HL-60 (cell line): ENCODE measurements around the gene RBX1.
"Not testable (repeated sequence)": the region's sequence is repeated elsewhere in the genome, so short reads cannot be mapped to it uniquely, and the experiment has no call there.

ENCODE experiments used
- DNase-seq, 2 experiments: peaks; one replicate each; pipeline ENCODE4 v3.0.0-alpha.2; 2010 to 2020; ENCODE audit warnings: low read depth in 1 of 2, low spot score in 1 of 2
- H3K27ac ChIP-seq: fragments of 250-450 bp; sonication (Bioruptor Pico); replicated peaks from 2 replicates; pipeline ENCODE4 v1.5.1; 2020; ENCODE audit warnings: mild to moderate bottlenecking, moderate library complexity
- H3K27me3 ChIP-seq: fragments of 250-450 bp; sonication (Bioruptor Pico); 2 replicates; pipeline ENCODE4 v1.5.1; 2021; ENCODE audit warnings: mild to moderate bottlenecking, moderate library complexity; ENCODE audit not compliant: insufficient read depth, poor library complexity, severe bottlenecking
- H3K4me3 ChIP-seq: replicated peaks from 2 replicates; pipeline ENCODE4 v1.5.1; 2011; ENCODE audit warnings: mild to moderate bottlenecking, control low read depth, low read length; ENCODE audit not compliant: insufficient read depth
- CTCF ChIP-seq: IDR thresholded peaks from one replicate; pipeline ENCODE4 v1.5.1; 2011; ENCODE audit warnings: low read length, control low read depth, inconsistent platforms; ENCODE audit not compliant: insufficient read depth
- GABPA ChIP-seq: IDR thresholded peaks from 2 replicates; pipeline ENCODE4 v1.6.1; 2012; ENCODE audit warnings: low read depth
- POLR2AphosphoS5 ChIP-seq: IDR thresholded peaks from 2 replicates; pipeline ENCODE4 v1.6.1; 2012; ENCODE audit warnings: low read depth
- REST ChIP-seq: IDR thresholded peaks from 2 replicates; pipeline ENCODE4 v1.6.1; 2012; ENCODE audit warnings: low read depth; ENCODE audit not compliant: insufficient replicate concordance
- SPI1 ChIP-seq: IDR thresholded peaks from 2 replicates; pipeline ENCODE4 v1.6.1; 2012; ENCODE audit warnings: low read depth, mild to moderate bottlenecking, borderline replicate concordance

Gene RBX1

GRCh38 chr22:41001722-41002122 is 50.5 kb downstream of the RBX1 start:
- Histone ChIP-seq H3K27me3 (no peaks in the 10 kb centered on the region), H3K4me3 (no peak overlapping the region), H3K27ac (no peak overlapping the region)
- DNase-seq: no peak
- no peak for TF ChIP-seq REST
- TF ChIP-seq POLR2AphosphoS5: no peak
- TF ChIP-seq GABPA: no peak
- no peak for TF ChIP-seq CTCF
- TF ChIP-seq SPI1: no peak

- not testable (repeated sequence) for H3K4me3 ChIP-seq, DNase-seq, H3K27ac ChIP-seq, H3K27me3 ChIP-seq
Measured at GRCh38 chr22:41002386-41002785, 51.2 kb downstream of the RBX1 start.

- Histone ChIP-seq H3K27me3 (no peaks in the 10 kb centered on the region), H3K4me3 (no peak overlapping the region), H3K27ac (no peak overlapping the region)
- DNase-seq: no peak
- TF ChIP-seq SPI1 (no peak), REST (no peak), GABPA (no peak), CTCF (no peak), POLR2AphosphoS5 (no peak)
Measured at GRCh38 chr22:41003066-41003465, 51.9 kb downstream of the RBX1 start.

GRCh38 chr22:41003976-41004375 is 52.8 kb downstream of the RBX1 start:
- DNase-seq: no peak
- Histone ChIP-seq H3K4me3 (no peak overlapping the region), H3K27me3 (no peaks in the 10 kb centered on the region), H3K27ac (no peak overlapping the region)
- TF ChIP-seq SPI1: no peak
- no peak for TF ChIP-seq REST
- TF ChIP-seq CTCF: no peak
- no peak for TF ChIP-seq POLR2AphosphoS5
- no peak for TF ChIP-seq GABPA
